IMR-90 (cell line): Measurements from ENCODE around the gene MAP7. TPM values are rescaled to one million over a fixed set of nuclear protein-coding genes. Genes with fewer than 3 reads are reported as not detected.
A peak's percentile ranks its signal among the peaks of the same experiment; 100 is the strongest.

Experiments used
- ATAC-seq: fragments of 200-7000 bp; cut with Tn5 transposase; 2 replicates; pipeline ENCODE4 v1.9.1; 2020; ENCODE audit warnings: low read depth, mild to moderate bottlenecking, moderate library complexity
- BruUV-seq: library from RNA; stranded (reverse); fragments of 400-500 nt; replicated peaks from 2 replicates; lab custom pipeline; 2021; lab: Mats Ljungman, UMichigan
- CTCF ChIA-PET: fragments of 300-600 bp; formaldehyde crosslinking; extraction: SDS; loops from one replicate; lab custom pipeline; 2021; ENCODE audit warnings: antibody characterized with exemption; lab: Yijun Ruan, JAX
- POLR2A ChIA-PET: fragments of 300-600 bp; sonication (Branson Sonifier 250); formaldehyde crosslinking; loops from one replicate; lab custom pipeline; 2022; ENCODE audit warnings: antibody characterized with exemption; ENCODE audit not compliant: unreplicated experiment; lab: Charles Lee
- DNase-seq: peaks from one replicate; pipeline ENCODE4 v3.0.0; 2013
- H2AFZ ChIP-seq: replicated peaks from 2 replicates; pipeline ENCODE3; 2013; ENCODE audit warnings: low read length, mild to moderate bottlenecking; ENCODE audit not compliant: poor library complexity
- H2AK5ac ChIP-seq: 2 replicates; pipeline ENCODE4 v1.6.1; 2013; ENCODE audit warnings: low read depth, low read length, inconsistent platforms
- H2AK9ac ChIP-seq: replicated peaks from 2 replicates; pipeline ENCODE3; 2013; ENCODE audit warnings: mild to moderate bottlenecking, low read depth, low read length, moderate library complexity; ENCODE audit not compliant: poor library complexity
- H2BK120ac ChIP-seq: 2 replicates; pipeline ENCODE4 v1.6.1; 2013; ENCODE audit warnings: low read depth, low read length, inconsistent platforms
- H2BK15ac ChIP-seq: 3 replicates; pipeline ENCODE4 v1.6.1; 2013; ENCODE audit warnings: low read depth, low read length, inconsistent platforms
- H2BK20ac ChIP-seq: 2 replicates; pipeline ENCODE4 v1.6.1; 2013; ENCODE audit warnings: low read depth, mild to moderate bottlenecking, inconsistent platforms, low read length, moderate library complexity
- H2BK5ac ChIP-seq: 2 replicates; pipeline ENCODE4 v1.6.1; 2013; ENCODE audit warnings: mild to moderate bottlenecking, low read depth, low read length, inconsistent platforms; ENCODE audit not compliant: poor library complexity, severe bottlenecking
- H3K14ac ChIP-seq: replicated peaks from 2 replicates; pipeline ENCODE4 v1.6.1; 2013; ENCODE audit warnings: low read depth, low read length, inconsistent platforms
- H3K18ac ChIP-seq: 2 replicates; pipeline ENCODE4 v1.6.1; 2013; ENCODE audit warnings: low read depth, low read length, control low read depth
- H3K23ac ChIP-seq: 2 replicates; pipeline ENCODE4 v1.6.1; 2013; ENCODE audit warnings: low read depth, low read length, inconsistent platforms
- H3K27ac ChIP-seq: 2 replicates; pipeline ENCODE4 v1.5.1; 2013; ENCODE audit warnings: mild to moderate bottlenecking, control low read depth, low read length; ENCODE audit not compliant: insufficient read depth
- H3K27me3 ChIP-seq: 2 replicates; pipeline ENCODE4 v1.6.1; 2013; ENCODE audit warnings: low read length; ENCODE audit not compliant: control insufficient read depth, insufficient read depth
- H3K36me3 ChIP-seq: 2 replicates; pipeline ENCODE4 v1.6.1; 2013; ENCODE audit warnings: low read length, mixed read lengths; ENCODE audit not compliant: control insufficient read depth, insufficient read depth
- H3K4ac ChIP-seq: 2 replicates; pipeline ENCODE4 v1.6.1; 2013; ENCODE audit warnings: low read depth, low read length, inconsistent platforms
- H3K4me1 ChIP-seq: 2 replicates; pipeline ENCODE4 v1.6.1; 2013; ENCODE audit warnings: low read length, mixed read lengths; ENCODE audit not compliant: control insufficient read depth, insufficient read depth
- H3K4me2 ChIP-seq: 2 replicates; pipeline ENCODE4 v1.6.1; 2013; ENCODE audit warnings: low read depth, mild to moderate bottlenecking, control low read depth, low read length, moderate library complexity
- H3K4me3 ChIP-seq: 2 replicates; pipeline ENCODE4 v1.5.1; 2013; ENCODE audit warnings: low read depth, mild to moderate bottlenecking, control low read depth, low read length, moderate library complexity; ENCODE audit not compliant: insufficient read depth
- H3K56ac ChIP-seq: 2 replicates; pipeline ENCODE4 v1.6.1; 2013; ENCODE audit warnings: low read length, inconsistent platforms; ENCODE audit not compliant: insufficient read depth; ENCODE audit errors: extremely low read depth
- H3K79me1 ChIP-seq, 2 experiments: 2 replicates each; pipeline ENCODE4 v1.6.1; 2013; ENCODE audit warnings: low read length in 2 of 2, inconsistent platforms in 1 of 2, low read depth in 1 of 2
- H3K9ac ChIP-seq: 2 replicates; pipeline ENCODE4 v1.6.1; 2013; ENCODE audit warnings: low read depth, low read length, control low read depth
- H3K9me1 ChIP-seq: 2 replicates; pipeline ENCODE4 v1.6.1; 2013; ENCODE audit warnings: low read length, inconsistent platforms; ENCODE audit not compliant: insufficient read depth
- H3K9me3 ChIP-seq: 2 replicates; pipeline ENCODE4 v1.6.1; 2013; ENCODE audit warnings: low read length; ENCODE audit not compliant: control insufficient read depth, insufficient read depth
- H4K20me1 ChIP-seq: 2 replicates; pipeline ENCODE4 v1.6.1; 2013; ENCODE audit warnings: low read length, inconsistent platforms; ENCODE audit not compliant: insufficient read depth
- H4K5ac ChIP-seq: 2 replicates; pipeline ENCODE4 v1.6.1; 2013; ENCODE audit warnings: mild to moderate bottlenecking, low read depth, low read length, control low read depth
- H4K8ac ChIP-seq, 2 experiments: 2 replicates each; pipeline ENCODE4 v1.6.1; 2013; ENCODE audit warnings: low read depth in 2 of 2, low read length in 2 of 2, control low read depth in 1 of 2, inconsistent platforms in 1 of 2
- H4K91ac ChIP-seq: 2 replicates; pipeline ENCODE4 v1.6.1; 2013; ENCODE audit warnings: low read depth, low read length, inconsistent platforms; ENCODE audit not compliant: insufficient read depth
- BHLHE40 ChIP-seq: fragments of 150-350 bp; IDR thresholded peaks from 2 replicates; pipeline ENCODE4 v1.6.1; 2016; ENCODE audit warnings: mild to moderate bottlenecking, low read depth, low read length
- CEBPB ChIP-seq: IDR thresholded peaks from 2 replicates; pipeline ENCODE4 v1.6.1; 2012; ENCODE audit warnings: low read depth, low read length, improper control_type of control experiment
- MXI1 ChIP-seq: IDR thresholded peaks from 2 replicates; pipeline ENCODE4 v1.6.1; 2012; ENCODE audit warnings: low read depth, mild to moderate bottlenecking, low read length, moderate library complexity, borderline replicate concordance
- POLR2A ChIP-seq: IDR thresholded peaks from 2 replicates; pipeline ENCODE4 v1.6.1; 2012; ENCODE audit warnings: mild to moderate bottlenecking, low read depth, low read length
- WGBS, 2 experiments: methylation state at CpG; one replicate each; pipeline versions ENCODE4 v1.1.5 to v1.1.7; 2013; ENCODE audit warnings: missing lambda C conversion rate in 2 of 2; ENCODE audit not compliant: insufficient read length in 1 of 2; ENCODE audit errors: extremely low coverage in 2 of 2; 5-methylcytosine and 5-hydroxymethylcytosine counted together
- dilution Hi-C: fragments of 300-500 bp; cut with HindIII; formaldehyde crosslinking; loops from one replicate; pipeline ENCODE4 v1.14.3; 2018; ENCODE audit warnings: low sequenced_read_pairs; ENCODE audit not compliant: unreplicated experiment
- in situ Hi-C: fragments of 300-500 bp; cut with MboI; formaldehyde crosslinking; loops from 3 replicates; pipeline ENCODE4 v1.14.3; 2019; ENCODE audit warnings: low sequenced_read_pairs, inconsistent platforms, mixed read lengths
- intact Hi-C: fragments of 100-400 bp; cut with micrococcal nuclease; formaldehyde crosslinking; loops from 2 replicates; pipeline ENCODE4 v1.10.0; 2022
- polyA plus RNA-seq, 3 experiments: library from polyadenylated mRNA; depleted of rRNA; stranded (reverse); fragments of >200 nt; gene quantifications; 2 replicates each; pipeline ENCODE4 v1.2.3, GENCODE V29; 2012; ENCODE audit warnings: low replicate concordance in 1 of 3
- total RNA-seq: library from RNA; depleted of rRNA; stranded (reverse); fragments of >200 nt; gene quantifications from 2 replicates; pipeline ENCODE4 v1.2.3, GENCODE V29; 2012
- TF ChIP-seq, protein P1 (sequence below): conservative IDR thresholded peaks from 2 replicates; pipeline ENCODE4 v1.5.1; 2012; ENCODE audit warnings: mild to moderate bottlenecking, low read depth, low read length, improper control_type of control experiment

The MAP7 gene
- total and polyA plus RNA-seq, 2 of the 4 experiments (the other 2 are of a cell fraction) = 0.19 to 0.36 TPM

DNA sequence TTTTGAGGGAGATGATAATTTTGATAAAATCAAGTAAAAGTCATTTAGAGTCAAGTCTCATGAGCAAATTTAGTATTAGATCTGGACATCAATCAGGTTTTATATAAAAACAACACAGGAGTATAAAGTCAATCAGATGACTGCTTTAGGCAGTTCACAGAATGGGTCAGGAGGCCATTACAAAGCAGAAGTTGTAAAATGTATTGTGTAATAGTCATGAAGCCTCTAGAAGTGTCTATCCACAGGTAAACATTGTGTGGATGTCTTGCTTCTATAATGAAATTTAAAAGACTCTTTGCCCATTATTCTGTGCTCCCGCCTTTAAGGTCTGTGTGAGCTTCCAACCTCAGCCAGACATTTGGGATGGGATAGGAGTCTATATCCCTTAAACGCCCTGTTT, 28.8 kb downstream of the MAP7 start:
- ChIA-PET POLR2A (no interaction called here), CTCF (no interaction called here)
- no peaks in the 10 kb centered on the region for H3K9me1 ChIP-seq
- no peak overlapping the region for H2BK20ac ChIP-seq
- intact Hi-C loops (no loop called here), dilution Hi-C loops (no loop called here), in situ Hi-C loops (no loop called here)
- no peak overlapping the region for H2BK5ac ChIP-seq
- no peak overlapping the region for H3K56ac ChIP-seq
- no peak overlapping the region for H3K18ac ChIP-seq
- H4K5ac ChIP-seq = no peak overlapping the region
- ATAC-seq = no peak
- no peak overlapping the region for H3K4me2 ChIP-seq
- H2BK15ac ChIP-seq = no peak overlapping the region
- no peak overlapping the region for H3K4ac ChIP-seq
- H3K27ac ChIP-seq = no peak overlapping the region
- no peak overlapping the region for H4K8ac ChIP-seq
- H3K9ac ChIP-seq = no peak overlapping the region
- H2AFZ ChIP-seq = no peak overlapping the region
- H3K4me3 ChIP-seq = no peak overlapping the region
- H3K14ac ChIP-seq = no peak overlapping the region
- TF ChIP-seq BHLHE40 = no peak
- TF ChIP-seq MXI1 = no peak
- no peak for TF ChIP-seq POLR2A
- peak; percentile 36; the same call in 1 of the 2 replicates for TF ChIP-seq CEBPB
- TF ChIP-seq, protein P1, sequence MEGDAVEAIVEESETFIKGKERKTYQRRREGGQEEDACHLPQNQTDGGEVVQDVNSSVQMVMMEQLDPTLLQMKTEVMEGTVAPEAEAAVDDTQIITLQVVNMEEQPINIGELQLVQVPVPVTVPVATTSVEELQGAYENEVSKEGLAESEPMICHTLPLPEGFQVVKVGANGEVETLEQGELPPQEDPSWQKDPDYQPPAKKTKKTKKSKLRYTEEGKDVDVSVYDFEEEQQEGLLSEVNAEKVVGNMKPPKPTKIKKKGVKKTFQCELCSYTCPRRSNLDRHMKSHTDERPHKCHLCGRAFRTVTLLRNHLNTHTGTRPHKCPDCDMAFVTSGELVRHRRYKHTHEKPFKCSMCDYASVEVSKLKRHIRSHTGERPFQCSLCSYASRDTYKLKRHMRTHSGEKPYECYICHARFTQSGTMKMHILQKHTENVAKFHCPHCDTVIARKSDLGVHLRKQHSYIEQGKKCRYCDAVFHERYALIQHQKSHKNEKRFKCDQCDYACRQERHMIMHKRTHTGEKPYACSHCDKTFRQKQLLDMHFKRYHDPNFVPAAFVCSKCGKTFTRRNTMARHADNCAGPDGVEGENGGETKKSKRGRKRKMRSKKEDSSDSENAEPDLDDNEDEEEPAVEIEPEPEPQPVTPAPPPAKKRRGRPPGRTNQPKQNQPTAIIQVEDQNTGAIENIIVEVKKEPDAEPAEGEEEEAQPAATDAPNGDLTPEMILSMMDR = no peak
- H3K36me3 ChIP-seq = no peaks in the 10 kb centered on the region
- H3K4me1 ChIP-seq = no peaks in the 10 kb centered on the region; the same call in 1 of the 2 replicates
- no peak for DNase-seq
- no peak overlapping the region for H2AK9ac ChIP-seq
- H2AK5ac ChIP-seq = no peak overlapping the region
- H3K79me1 ChIP-seq = no peaks in the 10 kb centered on the region
- peaks cover 16% of the 10 kb centered on the region for H3K27me3 ChIP-seq
- no peak overlapping the region for H4K91ac ChIP-seq
- BruUV-seq = no TSS peak
- no peaks in the 10 kb centered on the region for H3K9me3 ChIP-seq
- H3K23ac ChIP-seq = no peak overlapping the region
- WGBS, 2 experiments = no CpG with 5 or more reads among the region's 2 CpGs
- no peak overlapping the region for H2BK120ac ChIP-seq
- H4K20me1 ChIP-seq = no peaks in the 10 kb centered on the region
